ENCODE results near the gene NRIP1. TPM values are rescaled to one million over a fixed set of nuclear protein-coding genes. Genes with fewer than 3 reads are reported as not detected.

Gene NRIP1
- total and polyA plus RNA-seq, 2 of the 8 experiments (the other 6 are each of a cell fraction or from before 2014, with no cell fraction given): 1.5 to 9.3 TPM

GRCh38 chr21:14995695-14996490 lies 68.9 kb downstream of the NRIP1 start (continued):
- no peak for TF ChIP-seq TAF7 (optimal IDR thresholded peaks at IDR 0.05; ENCODE audit: borderline replicate concordance, low read depth, low read length)
